ENCODE measurements around the gene ANAPC4. TPM values are rescaled to one million over a fixed set of nuclear protein-coding genes. Genes with fewer than 3 reads are reported as not detected.

The ANAPC4 gene
- total RNA-seq, 4 donors from 2014 or later: 11.8 to 20.2 (median 14.7) TPM

DNA sequence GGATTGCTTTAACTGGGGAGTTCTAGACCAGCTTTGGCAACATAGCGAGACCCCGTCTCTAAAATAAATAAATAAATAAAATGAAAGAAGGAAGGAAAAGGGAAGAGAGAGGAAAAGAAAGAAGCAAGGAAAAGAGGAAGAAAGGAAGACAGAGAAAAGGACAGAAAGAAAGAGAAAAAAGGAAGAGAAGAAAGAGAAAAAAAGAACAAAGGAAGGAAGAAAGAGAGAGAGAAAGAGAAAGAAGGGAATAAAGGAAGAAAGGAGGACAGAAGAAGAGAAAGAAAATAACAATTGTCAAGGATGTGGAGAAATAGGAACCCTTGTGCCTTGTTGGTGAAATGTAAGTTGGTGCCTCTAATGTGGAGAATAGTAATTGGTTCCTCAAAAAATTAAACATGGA, 74.6 kb downstream of the ANAPC4 start:
- no peaks in the 10 kb centered on the region for H3K36me3 ChIP-seq
- no peak overlapping the region for H3K27ac ChIP-seq
- DNase-seq: no peak
- no peak overlapping the region for H3K4me3 ChIP-seq
- in situ Hi-C loops (cut with MboI; ENCODE audit: low sequenced_read_pairs in 4 of 4): no loop called here
- no peaks in the 10 kb centered on the region for H3K27me3 ChIP-seq
- no peaks in the 10 kb centered on the region for H3K9me3 ChIP-seq
- no peak for TF ChIP-seq POLR2A (IDR thresholded peaks at IDR 0.05)
- TF ChIP-seq, protein P1, sequence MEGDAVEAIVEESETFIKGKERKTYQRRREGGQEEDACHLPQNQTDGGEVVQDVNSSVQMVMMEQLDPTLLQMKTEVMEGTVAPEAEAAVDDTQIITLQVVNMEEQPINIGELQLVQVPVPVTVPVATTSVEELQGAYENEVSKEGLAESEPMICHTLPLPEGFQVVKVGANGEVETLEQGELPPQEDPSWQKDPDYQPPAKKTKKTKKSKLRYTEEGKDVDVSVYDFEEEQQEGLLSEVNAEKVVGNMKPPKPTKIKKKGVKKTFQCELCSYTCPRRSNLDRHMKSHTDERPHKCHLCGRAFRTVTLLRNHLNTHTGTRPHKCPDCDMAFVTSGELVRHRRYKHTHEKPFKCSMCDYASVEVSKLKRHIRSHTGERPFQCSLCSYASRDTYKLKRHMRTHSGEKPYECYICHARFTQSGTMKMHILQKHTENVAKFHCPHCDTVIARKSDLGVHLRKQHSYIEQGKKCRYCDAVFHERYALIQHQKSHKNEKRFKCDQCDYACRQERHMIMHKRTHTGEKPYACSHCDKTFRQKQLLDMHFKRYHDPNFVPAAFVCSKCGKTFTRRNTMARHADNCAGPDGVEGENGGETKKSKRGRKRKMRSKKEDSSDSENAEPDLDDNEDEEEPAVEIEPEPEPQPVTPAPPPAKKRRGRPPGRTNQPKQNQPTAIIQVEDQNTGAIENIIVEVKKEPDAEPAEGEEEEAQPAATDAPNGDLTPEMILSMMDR (IDR thresholded peaks at IDR 0.05 in 4 of 5, conservative IDR thresholded peaks at IDR 0.05 in 1 of 5): no peak
- no peaks in the 10 kb centered on the region for H3K4me1 ChIP-seq
- intact Hi-C loops (cut with DNase I; ENCODE audit: low total_unique reads): no loop called here
- ATAC-seq: no peak

- DNase-seq: no peak
- Histone ChIP-seq H3K27ac (no peak overlapping the region), H3K27me3 (no peaks in the 10 kb centered on the region), H3K36me3 (no peaks in the 10 kb centered on the region), H3K9me3 (no peaks in the 10 kb centered on the region), H3K4me1 (no peaks in the 10 kb centered on the region), H3K4me3 (no peak overlapping the region)
- intact Hi-C loops (cut with DNase I; ENCODE audit: low total_unique reads): no loop called here
- TF ChIP-seq, protein P1 (IDR thresholded peaks at IDR 0.05 in 4 of 5, conservative IDR thresholded peaks at IDR 0.05 in 1 of 5): no peak
- no peak for TF ChIP-seq POLR2A (IDR thresholded peaks at IDR 0.05)
- no peak for ATAC-seq
- in situ Hi-C loops (cut with MboI; ENCODE audit: low sequenced_read_pairs in 4 of 4): no loop called here
Observed at GRCh38 chr4:25452081-25452480, 75.0 kb downstream of the ANAPC4 start.

- Histone ChIP-seq H3K36me3 (no peaks in the 10 kb centered on the region), H3K27me3 (no peaks in the 10 kb centered on the region), H3K4me1 (no peaks in the 10 kb centered on the region), H3K27ac (no peak overlapping the region), H3K9me3 (no peaks in the 10 kb centered on the region), H3K4me3 (no peak overlapping the region)
- no peak for ATAC-seq
- no peak for TF ChIP-seq POLR2A (IDR thresholded peaks at IDR 0.05)
- TF ChIP-seq, protein P1 (IDR thresholded peaks at IDR 0.05 in 4 of 5, conservative IDR thresholded peaks at IDR 0.05 in 1 of 5): no peak
- in situ Hi-C loops (cut with MboI; ENCODE audit: low sequenced_read_pairs in 4 of 4) (no loop called here), intact Hi-C loops (cut with DNase I; ENCODE audit: low total_unique reads) (no loop called here)
- DNase-seq: no peak
Observed at GRCh38 chr4:25454476-25454875, 77.4 kb downstream of the ANAPC4 start.

- intact Hi-C loops (cut with DNase I; ENCODE audit: low total_unique reads) (no loop called here), in situ Hi-C loops (cut with MboI; ENCODE audit: low sequenced_read_pairs in 4 of 4) (no loop called here)
- no peak for TF ChIP-seq POLR2A (IDR thresholded peaks at IDR 0.05)
- TF ChIP-seq, protein P1 (IDR thresholded peaks at IDR 0.05 in 4 of 5, conservative IDR thresholded peaks at IDR 0.05 in 1 of 5): no peak
- H3K27ac ChIP-seq: no peak overlapping the region
- no peaks in the 10 kb centered on the region for H3K27me3 ChIP-seq
- H3K4me3 ChIP-seq: no peak overlapping the region
- no peaks in the 10 kb centered on the region for H3K4me1 ChIP-seq
- no peaks in the 10 kb centered on the region for H3K9me3 ChIP-seq
- no peak for ATAC-seq
- no peak for DNase-seq
- H3K36me3 ChIP-seq: no peaks in the 10 kb centered on the region
Observed at GRCh38 chr4:25457053-25457715, 80.1 kb downstream of the ANAPC4 start.

Measured in gastrocnemius medialis (tissue), 4 donors.